ENCODE measurements around the gene KCNT2.

DNA sequence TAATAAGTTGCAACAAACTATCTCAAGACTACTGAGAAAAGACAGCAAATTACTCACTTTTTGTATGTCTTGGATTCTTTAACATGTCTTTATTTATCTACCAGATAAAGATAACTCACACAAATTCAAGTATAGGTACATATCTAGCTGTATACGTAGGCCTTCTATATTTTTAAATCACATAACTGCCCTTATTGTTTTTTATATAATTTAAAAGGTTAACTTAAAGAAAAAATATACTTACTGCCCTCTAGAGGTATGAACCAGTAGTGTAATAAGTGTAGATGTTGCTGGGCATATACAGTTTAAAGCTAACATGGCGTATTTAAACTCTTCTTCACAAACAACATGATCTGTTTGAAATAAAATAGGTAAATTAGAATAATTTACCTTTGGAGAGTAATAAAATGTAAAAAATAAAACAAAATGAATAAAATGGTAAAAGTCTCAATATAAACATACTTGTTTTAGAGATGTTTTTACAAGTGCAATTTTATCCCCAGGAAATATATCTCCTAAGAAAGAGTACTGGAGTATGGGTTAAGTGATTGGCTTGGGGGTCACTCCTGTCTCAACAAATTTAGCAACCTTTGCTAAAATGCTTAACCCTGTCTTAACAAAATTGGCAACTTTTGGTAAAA lies 235.2 kb downstream of the KCNT2 start:
- TF ChIP-seq MXI1 (IDR thresholded peaks at IDR 0.05; ENCODE audit: low read depth, low read length) (no peak), RAD21 (IDR thresholded peaks at IDR 0.05; ENCODE audit: low read length) (no peak; the same call in 1 of the 2 replicates)
- TF ChIP-seq, protein P1, sequence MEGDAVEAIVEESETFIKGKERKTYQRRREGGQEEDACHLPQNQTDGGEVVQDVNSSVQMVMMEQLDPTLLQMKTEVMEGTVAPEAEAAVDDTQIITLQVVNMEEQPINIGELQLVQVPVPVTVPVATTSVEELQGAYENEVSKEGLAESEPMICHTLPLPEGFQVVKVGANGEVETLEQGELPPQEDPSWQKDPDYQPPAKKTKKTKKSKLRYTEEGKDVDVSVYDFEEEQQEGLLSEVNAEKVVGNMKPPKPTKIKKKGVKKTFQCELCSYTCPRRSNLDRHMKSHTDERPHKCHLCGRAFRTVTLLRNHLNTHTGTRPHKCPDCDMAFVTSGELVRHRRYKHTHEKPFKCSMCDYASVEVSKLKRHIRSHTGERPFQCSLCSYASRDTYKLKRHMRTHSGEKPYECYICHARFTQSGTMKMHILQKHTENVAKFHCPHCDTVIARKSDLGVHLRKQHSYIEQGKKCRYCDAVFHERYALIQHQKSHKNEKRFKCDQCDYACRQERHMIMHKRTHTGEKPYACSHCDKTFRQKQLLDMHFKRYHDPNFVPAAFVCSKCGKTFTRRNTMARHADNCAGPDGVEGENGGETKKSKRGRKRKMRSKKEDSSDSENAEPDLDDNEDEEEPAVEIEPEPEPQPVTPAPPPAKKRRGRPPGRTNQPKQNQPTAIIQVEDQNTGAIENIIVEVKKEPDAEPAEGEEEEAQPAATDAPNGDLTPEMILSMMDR (IDR thresholded peaks at IDR 0.05): peak; percentile 71
